ENCODE results near the gene ZEB2. TPM values are rescaled to one million over a fixed set of nuclear protein-coding genes. Genes with fewer than 3 reads are reported as not detected.
A peak's percentile ranks its signal among the peaks of the same experiment; 100 is the strongest.

Gene ZEB2
- total RNA-seq, 1 donor from 2014 or later: 15.2 TPM

- intact Hi-C loops (cut with micrococcal nuclease): loop anchor here (2.0 kb wide), 2 partner anchors 19 to 23 kb away; no protein-coding TSS in a partner anchor
- Mint-ChIP-seq H3K27me3 (no peaks in the 10 kb centered on the region), H3K4me1 (peaks cover 16% of the 10 kb centered on the region), H3K27ac (no peak overlapping the region), H3K4me3 (no peak overlapping the region), H3K9me3 (peaks cover 4% of the 10 kb centered on the region), H3K36me3 (ENCODE audit: low read depth) (no peaks in the 10 kb centered on the region)
- no peak for DNase-seq
Observed at GRCh38 chr2:144359684-144360083, 160.2 kb downstream of the ZEB2 start.

GRCh38 chr2:144358979-144359541 lies 160.9 kb downstream of the ZEB2 start:
- Mint-ChIP-seq H3K9me3 (peaks cover 4% of the 10 kb centered on the region), H3K4me3 (no peak overlapping the region), H3K27ac (peak overlapping the region; percentile 68), H3K36me3 (ENCODE audit: low read depth) (no peaks in the 10 kb centered on the region), H3K4me1 (peaks cover 16% of the 10 kb centered on the region), H3K27me3 (no peaks in the 10 kb centered on the region)
- intact Hi-C loops (cut with micrococcal nuclease): loop anchor here (1.0 to 2.0 kb wide), 5 partner anchors 18 to 55 kb away; a partner anchor contains a TSS
- no peak for DNase-seq

GRCh38 chr2:144358374-144358964 lies 161.4 kb downstream of the ZEB2 start:
- intact Hi-C loops (cut with micrococcal nuclease): loop anchor here (1.0 to 2.0 kb wide), 5 partner anchors 18 to 56 kb away; a partner anchor contains a TSS
- Mint-ChIP-seq H3K27ac (peak overlapping the region; percentile 68), H3K27me3 (no peaks in the 10 kb centered on the region), H3K9me3 (peaks cover 4% of the 10 kb centered on the region), H3K4me1 (peaks cover 16% of the 10 kb centered on the region), H3K4me3 (peak overlapping the region; percentile 9), H3K36me3 (ENCODE audit: low read depth) (no peaks in the 10 kb centered on the region)
- no peak for DNase-seq

- no peaks in the 10 kb centered on the region for H3K36me3 Mint-ChIP-seq (ENCODE audit: low read depth)
- H3K27me3 Mint-ChIP-seq: no peaks in the 10 kb centered on the region
- peaks cover 16% of the 10 kb centered on the region for H3K4me1 Mint-ChIP-seq
- peak overlapping the region; percentile 68 for H3K27ac Mint-ChIP-seq
- DNase-seq: peak; percentile 66
- peak overlapping the region; percentile 9 for H3K4me3 Mint-ChIP-seq
- peaks cover 4% of the 10 kb centered on the region for H3K9me3 Mint-ChIP-seq
- intact Hi-C loops (cut with micrococcal nuclease): loop anchor here (1.0 to 2.0 kb wide), 5 partner anchors 17 to 57 kb away; a partner anchor contains a TSS
Observed at GRCh38 chr2:144357623-144358373, 162.1 kb downstream of the ZEB2 start.

- H3K27me3 Mint-ChIP-seq: no peaks in the 10 kb centered on the region
- intact Hi-C loops (cut with micrococcal nuclease): no loop called here
- no peaks in the 10 kb centered on the region for H3K9me3 Mint-ChIP-seq
- no peaks in the 10 kb centered on the region for H3K36me3 Mint-ChIP-seq (ENCODE audit: low read depth)
- no peak overlapping the region for H3K27ac Mint-ChIP-seq
- H3K4me3 Mint-ChIP-seq: no peak overlapping the region
- peaks cover 20% of the 10 kb centered on the region for H3K4me1 Mint-ChIP-seq
- DNase-seq: no peak
Observed at GRCh38 chr2:144356402-144356801, 163.5 kb downstream of the ZEB2 start.

GRCh38 chr2:144354953-144355352 lies 165.0 kb downstream of the ZEB2 start:
- H3K27me3 Mint-ChIP-seq: peaks cover 1% of the 10 kb centered on the region
- H3K4me3 Mint-ChIP-seq: no peak overlapping the region
- no peak overlapping the region for H3K27ac Mint-ChIP-seq
- peaks cover 3% of the 10 kb centered on the region for H3K9me3 Mint-ChIP-seq
- DNase-seq: no peak
- intact Hi-C loops (cut with micrococcal nuclease): no loop called here
- H3K4me1 Mint-ChIP-seq: peaks cover 28% of the 10 kb centered on the region
- H3K36me3 Mint-ChIP-seq (ENCODE audit: low read depth): no peaks in the 10 kb centered on the region

GRCh38 chr2:144351687-144352086 lies 168.2 kb downstream of the ZEB2 start:
- Mint-ChIP-seq H3K27ac (no peak overlapping the region), H3K36me3 (ENCODE audit: low read depth) (no peaks in the 10 kb centered on the region), H3K27me3 (peaks cover 1% of the 10 kb centered on the region), H3K9me3 (peaks cover 3% of the 10 kb centered on the region), H3K4me1 (peaks cover 24% of the 10 kb centered on the region), H3K4me3 (no peak overlapping the region)
- intact Hi-C loops (cut with micrococcal nuclease): loop anchor here (2.0 kb wide), 1 partner anchor 19 kb away; a partner anchor contains a TSS
- no peak for DNase-seq

- Mint-ChIP-seq H3K36me3 (ENCODE audit: low read depth) (no peaks in the 10 kb centered on the region), H3K4me3 (peak overlapping the region; percentile 28), H3K27me3 (peaks cover 1% of the 10 kb centered on the region), H3K27ac (peak overlapping the region; percentile 84), H3K4me1 (peaks cover 20% of the 10 kb centered on the region), H3K9me3 (peaks cover 3% of the 10 kb centered on the region)
- no peak for DNase-seq
- intact Hi-C loops (cut with micrococcal nuclease): loop anchor here (1.0 to 2.0 kb wide), 2 partner anchors 17 to 64 kb away; a partner anchor contains a TSS
Observed at GRCh38 chr2:144350151-144350802, 169.6 kb downstream of the ZEB2 start.

- no peak for DNase-seq
- intact Hi-C loops (cut with micrococcal nuclease): loop anchor here (1.0 to 2.0 kb wide), 2 partner anchors 17 to 65 kb away; a partner anchor contains a TSS
- H3K27ac Mint-ChIP-seq: peak overlapping the region; percentile 84
- H3K4me1 Mint-ChIP-seq: peaks cover 20% of the 10 kb centered on the region
- H3K27me3 Mint-ChIP-seq: peaks cover 1% of the 10 kb centered on the region
- no peak overlapping the region for H3K4me3 Mint-ChIP-seq
- peaks cover 3% of the 10 kb centered on the region for H3K9me3 Mint-ChIP-seq
- H3K36me3 Mint-ChIP-seq (ENCODE audit: low read depth): no peaks in the 10 kb centered on the region
Observed at GRCh38 chr2:144349674-144350073, 170.2 kb downstream of the ZEB2 start.

GRCh38 chr2:144348846-144349245 lies 171.1 kb downstream of the ZEB2 start:
- no peak for DNase-seq
- H3K27ac Mint-ChIP-seq: no peak overlapping the region
- peaks cover 3% of the 10 kb centered on the region for H3K9me3 Mint-ChIP-seq
- H3K27me3 Mint-ChIP-seq: peaks cover 1% of the 10 kb centered on the region
- no peaks in the 10 kb centered on the region for H3K36me3 Mint-ChIP-seq (ENCODE audit: low read depth)
- no peak overlapping the region for H3K4me3 Mint-ChIP-seq
- intact Hi-C loops (cut with micrococcal nuclease): no loop called here
- peaks cover 20% of the 10 kb centered on the region for H3K4me1 Mint-ChIP-seq

GRCh38 chr2:144346229-144346628 lies 173.7 kb downstream of the ZEB2 start:
- DNase-seq: no peak
- H3K4me1 Mint-ChIP-seq: peaks cover 26% of the 10 kb centered on the region
- H3K4me3 Mint-ChIP-seq: no peak overlapping the region
- H3K36me3 Mint-ChIP-seq (ENCODE audit: low read depth): no peaks in the 10 kb centered on the region
- peaks cover under 1% of the 10 kb centered on the region for H3K27me3 Mint-ChIP-seq
- H3K27ac Mint-ChIP-seq: no peak overlapping the region
- intact Hi-C loops (cut with micrococcal nuclease): no loop called here
- H3K9me3 Mint-ChIP-seq: peaks cover 3% of the 10 kb centered on the region

- intact Hi-C loops (cut with micrococcal nuclease): no loop called here
- DNase-seq: no peak
- Mint-ChIP-seq H3K4me3 (no peak overlapping the region), H3K27ac (no peak overlapping the region), H3K27me3 (no peaks in the 10 kb centered on the region), H3K9me3 (peaks cover 7% of the 10 kb centered on the region), H3K4me1 (peaks cover 17% of the 10 kb centered on the region), H3K36me3 (ENCODE audit: low read depth) (no peaks in the 10 kb centered on the region)
Observed at GRCh38 chr2:144343145-144343544, 176.8 kb downstream of the ZEB2 start.

GRCh38 chr2:144341538-144341937 lies 178.4 kb downstream of the ZEB2 start:
- intact Hi-C loops (cut with micrococcal nuclease): loop anchor here (2.0 kb wide), 1 partner anchor 17 kb away; no protein-coding TSS in a partner anchor
- Mint-ChIP-seq H3K36me3 (ENCODE audit: low read depth) (no peaks in the 10 kb centered on the region), H3K9me3 (peaks cover 12% of the 10 kb centered on the region), H3K4me1 (peaks cover 21% of the 10 kb centered on the region), H3K27ac (peak overlapping the region; percentile 56), H3K4me3 (no peak overlapping the region), H3K27me3 (no peaks in the 10 kb centered on the region)
- no peak for DNase-seq
